Measurements from ENCODE around the gene COL25A1. TPM values are rescaled to one million over a fixed set of nuclear protein-coding genes. Genes with fewer than 3 reads are reported as not detected.

The COL25A1 gene
- total RNA-seq, 1 donor from 2014 or later = 1.3 TPM

GRCh38 chr4:109186458-109186945 lies 116.0 kb downstream of the COL25A1 start:
- no peaks in the 10 kb centered on the region for H3K36me3 Mint-ChIP-seq (ENCODE audit: unreplicated experiment)
- DNase-seq (ENCODE audit: extremely low spot score, unreplicated experiment) = no peak
- H3K9me3 Mint-ChIP-seq (ENCODE audit: unreplicated experiment) = peaks cover 6% of the 10 kb centered on the region
- no peak overlapping the region for H3K4me3 Mint-ChIP-seq (ENCODE audit: unreplicated experiment)
- H3K27me3 Mint-ChIP-seq (ENCODE audit: unreplicated experiment) = no peaks in the 10 kb centered on the region
- no peak for TF ChIP-seq CTCF (IDR thresholded peaks at IDR 0.05)
- no peak overlapping the region for H3K27ac Mint-ChIP-seq (ENCODE audit: unreplicated experiment)
- H3K4me1 Mint-ChIP-seq (ENCODE audit: unreplicated experiment) = peaks cover 10% of the 10 kb centered on the region

GRCh38 chr4:109185951-109186350 lies 116.5 kb downstream of the COL25A1 start:
- no peak for TF ChIP-seq CTCF (IDR thresholded peaks at IDR 0.05)
- H3K4me3 Mint-ChIP-seq (ENCODE audit: unreplicated experiment) = no peak overlapping the region
- peaks cover 6% of the 10 kb centered on the region for H3K9me3 Mint-ChIP-seq (ENCODE audit: unreplicated experiment)
- H3K27me3 Mint-ChIP-seq (ENCODE audit: unreplicated experiment) = no peaks in the 10 kb centered on the region
- no peak overlapping the region for H3K27ac Mint-ChIP-seq (ENCODE audit: unreplicated experiment)
- peaks cover 10% of the 10 kb centered on the region for H3K4me1 Mint-ChIP-seq (ENCODE audit: unreplicated experiment)
- no peaks in the 10 kb centered on the region for H3K36me3 Mint-ChIP-seq (ENCODE audit: unreplicated experiment)
- no peak for DNase-seq (ENCODE audit: extremely low spot score, unreplicated experiment)

GRCh38 chr4:109185548-109185947 lies 116.9 kb downstream of the COL25A1 start:
- Mint-ChIP-seq H3K27me3 (ENCODE audit: unreplicated experiment) (no peaks in the 10 kb centered on the region), H3K4me1 (ENCODE audit: unreplicated experiment) (peaks cover 10% of the 10 kb centered on the region), H3K27ac (ENCODE audit: unreplicated experiment) (no peak overlapping the region), H3K9me3 (ENCODE audit: unreplicated experiment) (peaks cover 6% of the 10 kb centered on the region), H3K4me3 (ENCODE audit: unreplicated experiment) (no peak overlapping the region), H3K36me3 (ENCODE audit: unreplicated experiment) (no peaks in the 10 kb centered on the region)
- DNase-seq (ENCODE audit: extremely low spot score, unreplicated experiment) = no peak
- TF ChIP-seq CTCF (IDR thresholded peaks at IDR 0.05) = no peak

GRCh38 chr4:109184491-109184961 lies 117.9 kb downstream of the COL25A1 start:
- no peak for DNase-seq (ENCODE audit: extremely low spot score, unreplicated experiment)
- peaks cover 6% of the 10 kb centered on the region for H3K9me3 Mint-ChIP-seq (ENCODE audit: unreplicated experiment)
- no peak overlapping the region for H3K27ac Mint-ChIP-seq (ENCODE audit: unreplicated experiment)
- peaks cover 10% of the 10 kb centered on the region for H3K4me1 Mint-ChIP-seq (ENCODE audit: unreplicated experiment)
- no peak for TF ChIP-seq CTCF (IDR thresholded peaks at IDR 0.05)
- no peaks in the 10 kb centered on the region for H3K36me3 Mint-ChIP-seq (ENCODE audit: unreplicated experiment)
- H3K4me3 Mint-ChIP-seq (ENCODE audit: unreplicated experiment) = no peak overlapping the region
- H3K27me3 Mint-ChIP-seq (ENCODE audit: unreplicated experiment) = peaks cover 2% of the 10 kb centered on the region

GRCh38 chr4:109183931-109184490 lies 118.4 kb downstream of the COL25A1 start:
- no peak overlapping the region for H3K4me3 Mint-ChIP-seq (ENCODE audit: unreplicated experiment)
- no peak overlapping the region for H3K27ac Mint-ChIP-seq (ENCODE audit: unreplicated experiment)
- peaks cover 10% of the 10 kb centered on the region for H3K4me1 Mint-ChIP-seq (ENCODE audit: unreplicated experiment)
- peaks cover 2% of the 10 kb centered on the region for H3K27me3 Mint-ChIP-seq (ENCODE audit: unreplicated experiment)
- no peak for DNase-seq (ENCODE audit: extremely low spot score, unreplicated experiment)
- H3K9me3 Mint-ChIP-seq (ENCODE audit: unreplicated experiment) = peaks cover 6% of the 10 kb centered on the region
- H3K36me3 Mint-ChIP-seq (ENCODE audit: unreplicated experiment) = no peaks in the 10 kb centered on the region
- TF ChIP-seq CTCF (IDR thresholded peaks at IDR 0.05) = no peak
